Neuronal stem cell (in vitro differentiated cells): Measurements from ENCODE around the gene USP17L25.
"Not testable (repeated sequence)": the region's sequence is repeated elsewhere in the genome, so short reads cannot be mapped to it uniquely, and the experiment has no call there.

ENCODE experiments used
- DNase-seq: peaks from one replicate; pipeline ENCODE4 v3.0.0-alpha.2; 2013; ENCODE audit warnings: low spot score
- H2AFZ ChIP-seq: one replicate; pipeline ENCODE4 v1.6.1; 2013; ENCODE audit warnings: mild to moderate bottlenecking, low read length, inconsistent platforms
- H2AK5ac ChIP-seq: 2 replicates; pipeline ENCODE4 v1.6.1; 2013; ENCODE audit warnings: low read depth, mild to moderate bottlenecking, inconsistent platforms, low read length, moderate library complexity, mixed read lengths
- H2BK120ac ChIP-seq: 2 replicates; pipeline ENCODE4 v1.6.1; 2013; ENCODE audit warnings: low read depth, mild to moderate bottlenecking, inconsistent platforms, low read length, moderate library complexity, mixed read lengths
- H2BK12ac ChIP-seq: one replicate; pipeline ENCODE4 v1.6.1; 2013; ENCODE audit warnings: low read length, inconsistent platforms
- H2BK15ac ChIP-seq: 2 replicates; pipeline ENCODE4 v1.6.1; 2013; ENCODE audit warnings: mild to moderate bottlenecking, low read length, inconsistent platforms, mixed read lengths
- H2BK5ac ChIP-seq: one replicate; pipeline ENCODE4 v1.6.1; 2013; ENCODE audit warnings: inconsistent platforms, mild to moderate bottlenecking, low read length, moderate library complexity
- H3K14ac ChIP-seq: one replicate; pipeline ENCODE4 v1.6.1; 2013; ENCODE audit warnings: low read length, inconsistent platforms
- H3K18ac ChIP-seq: 2 replicates; pipeline ENCODE4 v1.6.1; 2013; ENCODE audit warnings: low read length, inconsistent platforms
- H3K23ac ChIP-seq: 2 replicates; pipeline ENCODE4 v1.6.1; 2013; ENCODE audit warnings: low read depth, mild to moderate bottlenecking, mixed read lengths, low read length, inconsistent platforms; ENCODE audit not compliant: poor library complexity
- H3K27ac ChIP-seq: replicated peaks from 3 replicates; pipeline ENCODE4 v1.5.1; 2013; ENCODE audit warnings: low read length, inconsistent platforms
- H3K27me3 ChIP-seq, 3 experiments: 2 replicates each; pipeline ENCODE4 v1.6.1; 2013; ENCODE audit warnings: low read length in 3 of 3, mild to moderate bottlenecking in 2 of 3, inconsistent platforms in 1 of 3, low read depth in 1 of 3, mixed read lengths in 1 of 3, moderate library complexity in 1 of 3; ENCODE audit not compliant: control insufficient read depth in 3 of 3, insufficient read depth in 3 of 3
- H3K36me3 ChIP-seq, 2 donors: replicated peaks in 1 of 2; 2 replicates each; pipeline ENCODE4 v1.6.1; 2013; ENCODE audit warnings: low read length in 2 of 2; ENCODE audit not compliant: control insufficient read depth in 2 of 2, insufficient read depth in 2 of 2
- H3K4ac ChIP-seq: 2 replicates; pipeline ENCODE4 v1.6.1; 2013; ENCODE audit warnings: inconsistent platforms, mild to moderate bottlenecking, low read length, moderate library complexity
- H3K4me1 ChIP-seq, 2 donors: 1 replicate in 1 of 2; 2 replicates in 1 of 2; pipeline ENCODE4 v1.6.1; 2013; ENCODE audit warnings: low read length in 2 of 2, low read depth in 1 of 2; ENCODE audit not compliant: control insufficient read depth in 2 of 2, insufficient read depth in 1 of 2
- H3K4me2 ChIP-seq: one replicate; pipeline ENCODE4 v1.6.1; 2013; ENCODE audit warnings: mild to moderate bottlenecking, low read length, inconsistent platforms; ENCODE audit not compliant: insufficient read depth, poor library complexity, severe bottlenecking
- H3K4me3 ChIP-seq, 2 donors: 2 replicates each; pipeline ENCODE4 v1.5.1; 2013; ENCODE audit warnings: low read length in 2 of 2, mild to moderate bottlenecking in 2 of 2, inconsistent platforms in 1 of 2, moderate library complexity in 1 of 2
- H3K79me1 ChIP-seq: one replicate; pipeline ENCODE4 v1.6.1; 2013; ENCODE audit warnings: low read depth, mild to moderate bottlenecking, inconsistent platforms, low read length, moderate library complexity
- H3K9ac ChIP-seq: one replicate; pipeline ENCODE4 v1.6.1; 2013; ENCODE audit warnings: mild to moderate bottlenecking, low read depth, low read length, inconsistent platforms; ENCODE audit not compliant: poor library complexity
- H3K9me3 ChIP-seq, 2 donors: replicated peaks in 1 of 2; 2 replicates each; pipeline versions ENCODE3 to v1.6.1; 2013; ENCODE audit warnings: low read length in 2 of 2, mild to moderate bottlenecking in 2 of 2, inconsistent platforms in 1 of 2, low read depth in 1 of 2, mixed read lengths in 1 of 2, moderate library complexity in 1 of 2; ENCODE audit not compliant: control insufficient read depth in 2 of 2, insufficient read depth in 1 of 2
- H4K8ac ChIP-seq: one replicate; pipeline ENCODE4 v1.6.1; 2013; ENCODE audit warnings: low read depth, mild to moderate bottlenecking, inconsistent platforms, low read length, moderate library complexity
- H4K91ac ChIP-seq: one replicate; pipeline ENCODE4 v1.6.1; 2013; ENCODE audit warnings: low read length, low read depth, mild to moderate bottlenecking, inconsistent platforms; ENCODE audit not compliant: poor library complexity
- WGBS, 2 donors: extraction: QIAGEN DNeasy Blood & Tissue Kit; methylation state at CpG; one replicate each; pipeline ENCODE4 v1.1.7; 2013; ENCODE audit warnings: missing lambda C conversion rate in 2 of 2, mixed read lengths in 1 of 2; ENCODE audit not compliant: insufficient read length in 2 of 2, insufficient replicate concordance in 1 of 2; ENCODE audit errors: extremely low coverage in 2 of 2; 5-methylcytosine and 5-hydroxymethylcytosine counted together

Gene USP17L25

DNA sequence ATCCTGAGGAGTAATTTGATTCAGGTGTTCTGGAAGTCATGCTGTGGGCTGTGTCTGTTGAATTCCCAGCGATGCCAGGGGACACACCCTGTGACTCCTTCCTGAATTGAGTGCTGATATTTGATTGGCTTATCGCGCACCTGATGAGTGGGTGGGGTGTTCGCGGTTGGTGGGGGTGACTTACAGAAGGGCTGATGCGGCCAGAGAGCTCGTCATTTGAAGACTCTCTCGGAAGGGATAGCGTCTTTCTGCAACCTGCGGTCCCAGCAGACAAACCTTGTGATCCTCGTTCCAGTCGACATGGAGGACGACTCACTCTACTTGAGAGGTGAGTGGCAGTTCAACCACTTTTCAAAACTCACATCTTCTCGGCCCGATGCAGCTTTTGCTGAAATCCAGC, 9.4 kb downstream of the USP17L25 start, which contains the start of gene USP17L5:
TSS of gene USP17L5 (plus strand) at position 301 of the 400 bp plus-strand sequence. CDS start at position 301, 0 bp downstream.
- H2AK5ac ChIP-seq, H2BK120ac ChIP-seq, H3K9ac ChIP-seq, H3K4me2 ChIP-seq, H4K91ac ChIP-seq, H3K4ac ChIP-seq, H3K23ac ChIP-seq, H3K27ac ChIP-seq, H2BK12ac ChIP-seq, DNase-seq, H3K79me1 ChIP-seq, H3K14ac ChIP-seq, H2AFZ ChIP-seq, H4K8ac ChIP-seq, H2BK15ac ChIP-seq, H3K27me3 ChIP-seq, H3K4me1 ChIP-seq, H3K4me3 ChIP-seq, H3K18ac ChIP-seq, H3K9me3 ChIP-seq, H3K36me3 ChIP-seq, H2BK5ac ChIP-seq: not testable (repeated sequence)
- WGBS, 2 donors = no CpG with 5 or more reads among the region's 15 CpGs

DNA sequence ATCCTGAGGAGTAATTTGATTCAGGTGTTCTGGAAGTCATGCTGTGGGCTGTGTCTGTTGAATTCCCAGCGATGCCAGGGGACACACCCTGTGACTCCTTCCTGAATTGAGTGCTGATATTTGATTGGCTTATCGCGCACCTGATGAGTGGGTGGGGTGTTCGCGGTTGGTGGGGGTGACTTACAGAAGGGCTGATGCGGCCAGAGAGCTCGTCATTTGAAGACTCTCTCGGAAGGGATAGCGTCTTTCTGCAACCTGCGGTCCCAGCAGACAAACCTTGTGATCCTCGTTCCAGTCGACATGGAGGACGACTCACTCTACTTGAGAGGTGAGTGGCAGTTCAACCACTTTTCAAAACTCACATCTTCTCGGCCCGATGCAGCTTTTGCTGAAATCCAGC, 14.1 kb downstream of the USP17L25 start, which contains the start of gene USP17L27:
TSS of gene USP17L27 (plus strand) at position 301 of the 400 bp plus-strand sequence. CDS start at position 301, 0 bp downstream.
- not testable (repeated sequence) for H2BK5ac ChIP-seq, H3K4me3 ChIP-seq, H3K27ac ChIP-seq, H3K18ac ChIP-seq, H3K27me3 ChIP-seq, H3K4me1 ChIP-seq, H3K79me1 ChIP-seq, H3K36me3 ChIP-seq, H2BK120ac ChIP-seq, H4K91ac ChIP-seq, H3K4ac ChIP-seq, H3K4me2 ChIP-seq, H3K14ac ChIP-seq, H3K23ac ChIP-seq, H3K9me3 ChIP-seq, H2BK15ac ChIP-seq, H2AK5ac ChIP-seq, H2BK12ac ChIP-seq, H3K9ac ChIP-seq, DNase-seq, H2AFZ ChIP-seq, H4K8ac ChIP-seq
- no CpG with 5 or more reads among the region's 15 CpGs for WGBS, 2 donors

DNA sequence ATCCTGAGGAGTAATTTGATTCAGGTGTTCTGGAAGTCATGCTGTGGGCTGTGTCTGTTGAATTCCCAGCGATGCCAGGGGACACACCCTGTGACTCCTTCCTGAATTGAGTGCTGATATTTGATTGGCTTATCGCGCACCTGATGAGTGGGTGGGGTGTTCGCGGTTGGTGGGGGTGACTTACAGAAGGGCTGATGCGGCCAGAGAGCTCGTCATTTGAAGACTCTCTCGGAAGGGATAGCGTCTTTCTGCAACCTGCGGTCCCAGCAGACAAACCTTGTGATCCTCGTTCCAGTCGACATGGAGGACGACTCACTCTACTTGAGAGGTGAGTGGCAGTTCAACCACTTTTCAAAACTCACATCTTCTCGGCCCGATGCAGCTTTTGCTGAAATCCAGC, 18.9 kb downstream of the USP17L25 start, which contains the start of gene USP17L28:
TSS of gene USP17L28 (plus strand) at position 301 of the 400 bp plus-strand sequence. CDS start at position 301, 0 bp downstream.
- not testable (repeated sequence) for H2BK120ac ChIP-seq, H4K91ac ChIP-seq, H3K4me1 ChIP-seq, H3K18ac ChIP-seq, H3K9ac ChIP-seq, H3K36me3 ChIP-seq, H2BK15ac ChIP-seq, H3K14ac ChIP-seq, H3K4me2 ChIP-seq, H2BK5ac ChIP-seq, H3K23ac ChIP-seq, H3K4ac ChIP-seq, H3K9me3 ChIP-seq, H4K8ac ChIP-seq, H3K4me3 ChIP-seq, H2AK5ac ChIP-seq, H2BK12ac ChIP-seq, H2AFZ ChIP-seq, H3K27ac ChIP-seq, H3K27me3 ChIP-seq, H3K79me1 ChIP-seq, DNase-seq
- no CpG with 5 or more reads among the region's 15 CpGs for WGBS, 2 donors

DNA sequence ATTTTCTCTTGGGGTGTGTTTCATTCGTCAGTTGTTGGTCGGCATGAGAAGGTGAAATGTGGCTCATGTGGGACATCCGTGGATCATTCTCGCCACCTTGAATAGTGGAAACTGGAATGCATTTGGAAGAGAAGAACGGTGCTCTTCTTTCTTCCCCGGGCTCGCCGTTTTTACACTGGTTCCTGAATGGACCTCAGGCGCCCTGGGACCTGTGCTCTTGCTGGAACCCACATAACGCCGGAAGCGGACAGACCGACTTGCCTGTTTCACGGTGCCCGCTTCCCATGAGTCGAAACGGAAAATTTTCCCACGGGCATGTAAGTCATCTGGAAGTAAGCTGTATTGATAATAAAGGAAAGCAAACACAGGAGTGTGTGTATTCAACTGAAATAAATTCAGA, 21.2 kb downstream of the USP17L25 start:
- not testable (repeated sequence) for H3K4me3 ChIP-seq, H3K9ac ChIP-seq, H3K27ac ChIP-seq, H2AFZ ChIP-seq, H3K18ac ChIP-seq, H2BK5ac ChIP-seq, H2AK5ac ChIP-seq, H3K4me1 ChIP-seq, H3K23ac ChIP-seq, H3K9me3 ChIP-seq, H2BK120ac ChIP-seq, H4K91ac ChIP-seq, H3K4ac ChIP-seq, DNase-seq, H3K79me1 ChIP-seq, H3K36me3 ChIP-seq, H3K4me2 ChIP-seq, H3K14ac ChIP-seq, H2BK15ac ChIP-seq, H3K27me3 ChIP-seq, H4K8ac ChIP-seq, H2BK12ac ChIP-seq
- WGBS, 2 donors = no CpG with 5 or more reads among the region's 18 CpGs
